ENCODE results near the gene SELPLG.

- TF ChIP-seq CTCF (IDR thresholded peaks at IDR 0.05): no peak
- no peak for TF ChIP-seq POLR2AphosphoS5 (IDR thresholded peaks at IDR 0.05)
These were observed 25.1 kb downstream of the SELPLG start for GRCh38 chr12:108608616-108609015.
